K562 (cell line): ENCODE measurements around the gene PEX5. TPM values are rescaled to one million over a fixed set of nuclear protein-coding genes. Genes with fewer than 3 reads are reported as not detected.

Experiments used
- ATAC-seq: fragments of 200-7000 bp; cut with Tn5 transposase; 3 replicates; pipeline ENCODE4 v1.9.1; 2020; ENCODE audit warnings: moderate library complexity
- BruUV-seq: library from RNA; stranded (reverse); fragments of 400-500 nt; replicated peaks from 2 replicates; lab custom pipeline; 2021; lab: Mats Ljungman, UMichigan
- CTCF ChIA-PET: fragments of 300-600 bp; formaldehyde crosslinking; extraction: SDS; loops from one replicate; lab custom pipeline; 2021; ENCODE audit warnings: low intra/inter-chr PET ratio; lab: Yijun Ruan, JAX
- POLR2A ChIA-PET: fragments of 300-600, 350-650 bp; sonication (Branson Sonifier 250); formaldehyde crosslinking; extraction: SDS; loops from one replicate; lab custom pipeline; 2021; ENCODE audit warnings: antibody characterized with exemption, inconsistent platforms; lab: Yijun Ruan, JAX
- DNase-seq, 4 experiments: peaks; one replicate each; pipeline versions ENCODE4 v3.0.0 to v3.0.0-alpha.2; 2011 to 2018; ENCODE audit warnings: low spot score in 3 of 4, mixed read lengths in 3 of 4; ENCODE audit errors: extremely low read depth in 1 of 4
- FAIRE-seq: peaks from 2 replicates; lab custom pipeline; 2011; peaks lifted over from hg19 to GRCh38; lab: Jason Lieb, UNC
- H2AFZ ChIP-seq: 2 replicates; pipeline ENCODE4 v1.6.0; 2011; ENCODE audit warnings: low read depth, low read length, control low read depth, inconsistent platforms
- H3K27ac ChIP-seq: fragments of 200-600 bp; 3 replicates; pipeline ENCODE4 v1.8.0; 2011; ENCODE audit warnings: low read depth, mild to moderate bottlenecking, control low read depth, inconsistent platforms, low read length, moderate library complexity, mixed read lengths; ENCODE audit errors: extremely low read depth
- H3K27me3 ChIP-seq, 2 experiments: fragments of 300-600 bp in 1 of 2; 2 replicates in 1 of 2; 3 replicates in 1 of 2; pipeline versions ENCODE4 v1.6.0 to v1.8.0; 2011; ENCODE audit warnings: inconsistent platforms in 2 of 2, low read length in 2 of 2, mild to moderate bottlenecking in 1 of 2, mixed read lengths in 1 of 2, moderate library complexity in 1 of 2; ENCODE audit not compliant: control insufficient read depth in 2 of 2, insufficient read depth in 2 of 2
- H3K36me3 ChIP-seq: fragments of 300-600 bp; 3 replicates; pipeline ENCODE4 v1.8.0; 2011; ENCODE audit warnings: mild to moderate bottlenecking, low read length, inconsistent platforms; ENCODE audit not compliant: control insufficient read depth, insufficient read depth
- H3K4me1 ChIP-seq, 2 experiments: fragments of 200-600 bp in 1 of 2; replicated peaks in 1 of 2; 2 replicates in 1 of 2; 3 replicates in 1 of 2; pipeline versions ENCODE4 v1.5.1 to v1.8.0; 2011; ENCODE audit warnings: inconsistent platforms in 2 of 2, low read length in 2 of 2, mild to moderate bottlenecking in 1 of 2, mixed read lengths in 1 of 2, moderate library complexity in 1 of 2; ENCODE audit not compliant: control insufficient read depth in 2 of 2, insufficient read depth in 2 of 2
- H3K4me2 ChIP-seq: 2 replicates; pipeline ENCODE4 v1.6.1; 2011; ENCODE audit warnings: low read length, control low read depth, inconsistent platforms, mixed read lengths; ENCODE audit not compliant: insufficient read depth
- H3K4me3 ChIP-seq: fragments of 200-600 bp; sonication (generic), shearing (Covaris generic); 2 replicates; pipeline ENCODE4 v1.5.1; 2016; ENCODE audit warnings: control low read depth, inconsistent platforms
- H3K79me2 ChIP-seq: fragments of 200-600 bp; 3 replicates; pipeline ENCODE4 v1.8.0; 2011; ENCODE audit warnings: low read length, inconsistent platforms; ENCODE audit not compliant: control insufficient read depth, insufficient read depth
- H3K9ac ChIP-seq, 2 experiments: 2 replicates each; pipeline versions ENCODE4 v1.6.0 to v1.6.1; 2011; ENCODE audit warnings: low read depth in 2 of 2, low read length in 2 of 2, control low read depth in 1 of 2, inconsistent platforms in 1 of 2, mild to moderate bottlenecking in 1 of 2, mixed read lengths in 1 of 2; ENCODE audit not compliant: insufficient read depth in 1 of 2
- H3K9me1 ChIP-seq: one replicate; pipeline ENCODE4 v1.6.0; 2011; ENCODE audit warnings: inconsistent platforms, mild to moderate bottlenecking, low read length, moderate library complexity; ENCODE audit not compliant: control insufficient read depth, insufficient read depth
- H3K9me3 ChIP-seq: replicated peaks from 2 replicates; pipeline ENCODE4 v1.5.1; 2011; ENCODE audit warnings: low read depth, low read length, inconsistent platforms; ENCODE audit not compliant: control insufficient read depth, insufficient read depth
- H4K20me1 ChIP-seq: replicated peaks from 2 replicates; pipeline ENCODE4 v1.6.1; 2011; ENCODE audit warnings: low read length, inconsistent platforms, mixed read lengths; ENCODE audit not compliant: control insufficient read depth, insufficient read depth
- ATF4 ChIP-seq: fragments of 450-650 bp; formaldehyde crosslinking; IDR thresholded peaks from 2 replicates; pipeline ENCODE4 v1.4.0; 2022; ENCODE audit warnings: mild to moderate bottlenecking, moderate library complexity
- HDAC1 ChIP-seq, 2 experiments: fragments of 450-650 bp; IDR thresholded peaks; 2 replicates each; pipeline ENCODE4 v1.6.1; 2016 to 2017; ENCODE audit warnings: inconsistent platforms in 1 of 2, mild to moderate bottlenecking in 1 of 2, moderate library complexity in 1 of 2
- HDAC6 ChIP-seq: IDR thresholded peaks from 2 replicates; pipeline ENCODE4 v1.6.1; 2012; ENCODE audit warnings: low read depth, mild to moderate bottlenecking, control low read depth, inconsistent platforms, low read length, moderate library complexity
- PTRF ChIP-seq: fragments of 450-650 bp; IDR thresholded peaks from 2 replicates; pipeline ENCODE4 v1.6.1; 2016; ENCODE audit warnings: mild to moderate bottlenecking, missing genetic modification characterization, missing compliant biosample characterization
- RUNX1 ChIP-seq: sonication (generic); IDR thresholded peaks from 2 replicates; pipeline ENCODE4 v1.6.1; 2016; ENCODE audit warnings: antibody characterized with exemption, low read depth
- ZNF766 ChIP-seq: fragments of 200-800 bp; sonication (Bioruptor generic); conservative IDR thresholded peaks from 2 replicates; pipeline ENCODE4 v1.6.1; 2016; ENCODE audit warnings: missing genetic modification characterization, missing compliant biosample characterization
- WGBS: fragments of 100-300 bp; shearing (Covaris generic); methylation state at CpG from one replicate; pipeline ENCODE4 v1.1.6; 2016; ENCODE audit warnings: low coverage, mixed read lengths; ENCODE audit not compliant: insufficient coverage; ENCODE audit errors: missing lambda C conversion rate; 5-methylcytosine and 5-hydroxymethylcytosine counted together
- in situ Hi-C: fragments of 300-500 bp; cut with MboI; formaldehyde crosslinking; loops from 4 replicates; pipeline ENCODE4 v1.15.0; 2018; ENCODE audit warnings: inconsistent platforms, mixed read lengths
- intact Hi-C: fragments of 100-400 bp; cut with micrococcal nuclease; formaldehyde crosslinking; loops from 2 replicates; pipeline ENCODE4 v1.14.2; 2022
- polyA plus RNA-seq, 8 experiments: library from polyadenylated mRNA; depleted of rRNA in 4 of 8; stranded (reverse) in 5 of 8; unstranded in 3 of 8; fragments of >200 nt; fragmentation: Nextera tagmentation in 2 of 8; fragmentation: Illumina TruSeq in 1 of 8; extraction: Ambion mirVana in 2 of 8; extraction: Trizol in 1 of 8; gene quantifications; 2 replicates each; pipeline versions ENCODE4 v1.2.1 to v1.2.3, GENCODE V29; 2011 to 2014; ENCODE audit warnings: inconsistent platforms in 1 of 8, missing spikeins in 1 of 8
- total RNA-seq, 7 experiments: library from RNA; depleted of rRNA in 6 of 7; stranded (reverse); fragments of >200 nt in 6 of 7; fragmentation: Illumina TruSeq in 2 of 7; extraction: Trizol in 2 of 7; gene quantifications; 2 replicates each; pipeline versions ENCODE4 v1.2.1 to v1.2.3, GENCODE V29; 2011 to 2021; ENCODE audit warnings: low replicate concordance in 1 of 7

The PEX5 gene
- total and polyA plus RNA-seq, 9 of the 15 experiments (the other 6 are each of a cell fraction or from before 2014, with no cell fraction given): 1.4 to 26.1 (median 14.0) TPM

- Histone ChIP-seq H3K4me3 (no peak overlapping the region), H3K4me1 (peaks cover 0 to 7% of the 10 kb centered on the region in 2 experiments; a peak in 2 of 5 replicates), H2AFZ (no peak overlapping the region), H3K36me3 (no peaks in the 10 kb centered on the region), H4K20me1 (no peaks in the 10 kb centered on the region), H3K9ac (no peak overlapping the region), H3K27me3 (no peaks in the 10 kb centered on the region; a peak in 1 of 5 replicates), H3K9me3 (no peaks in the 10 kb centered on the region), H3K79me2 (no peaks in the 10 kb centered on the region), H3K27ac (no peak overlapping the region), H3K9me1 (no peaks in the 10 kb centered on the region), H3K4me2 (no peak overlapping the region)
- intact Hi-C loops (no loop called here), in situ Hi-C loops (no loop called here)
- DNase-seq: no peak
- TF ChIP-seq PTRF (tag) (no peak), HDAC1 (IDR thresholded peaks at IDR 0.05) (no peak), ZNF766 (no peak), ATF4 (CRISPR knock-in tag) (no peak), RUNX1 (no peak), HDAC6 (no peak)
- ATAC-seq: no peak
- 18% methylated on average over 3 of the region's 5 CpGs for WGBS
- ChIA-PET POLR2A (interaction anchor here (1.4 kb wide), 1 partner anchor 12 kb away, joined by 3 read pairs; no protein-coding TSS in a partner anchor), CTCF (no interaction called here)
- FAIRE-seq: no peak
- no TSS peak for BruUV-seq
Observed at GRCh38 chr12:7161811-7162210, 27.7 kb upstream of the PEX5 start.
